ENCODE measurements around the gene ARTN.

ARTN gene

DNA sequence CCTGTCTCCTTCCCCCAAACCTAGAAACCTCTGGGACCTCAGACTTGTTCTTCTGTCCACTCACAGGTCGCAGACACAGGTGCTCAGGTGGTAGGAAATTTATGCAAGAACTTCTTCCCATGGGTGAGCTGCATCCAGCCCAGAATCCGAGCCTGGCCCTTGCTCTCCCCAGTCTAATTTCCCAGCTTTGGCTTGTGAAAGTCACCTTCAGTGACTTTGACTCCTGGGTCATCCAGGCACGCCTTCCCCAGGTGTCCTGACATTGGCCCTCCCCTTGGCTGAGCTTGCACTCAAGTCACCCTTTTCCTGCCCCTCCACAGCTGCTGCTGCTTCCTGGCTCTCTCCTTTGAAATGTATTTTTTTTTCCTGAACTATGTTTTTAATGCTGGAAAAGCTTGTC lies 19.8 kb downstream of the ARTN start:
- TF ChIP-seq, protein P1, sequence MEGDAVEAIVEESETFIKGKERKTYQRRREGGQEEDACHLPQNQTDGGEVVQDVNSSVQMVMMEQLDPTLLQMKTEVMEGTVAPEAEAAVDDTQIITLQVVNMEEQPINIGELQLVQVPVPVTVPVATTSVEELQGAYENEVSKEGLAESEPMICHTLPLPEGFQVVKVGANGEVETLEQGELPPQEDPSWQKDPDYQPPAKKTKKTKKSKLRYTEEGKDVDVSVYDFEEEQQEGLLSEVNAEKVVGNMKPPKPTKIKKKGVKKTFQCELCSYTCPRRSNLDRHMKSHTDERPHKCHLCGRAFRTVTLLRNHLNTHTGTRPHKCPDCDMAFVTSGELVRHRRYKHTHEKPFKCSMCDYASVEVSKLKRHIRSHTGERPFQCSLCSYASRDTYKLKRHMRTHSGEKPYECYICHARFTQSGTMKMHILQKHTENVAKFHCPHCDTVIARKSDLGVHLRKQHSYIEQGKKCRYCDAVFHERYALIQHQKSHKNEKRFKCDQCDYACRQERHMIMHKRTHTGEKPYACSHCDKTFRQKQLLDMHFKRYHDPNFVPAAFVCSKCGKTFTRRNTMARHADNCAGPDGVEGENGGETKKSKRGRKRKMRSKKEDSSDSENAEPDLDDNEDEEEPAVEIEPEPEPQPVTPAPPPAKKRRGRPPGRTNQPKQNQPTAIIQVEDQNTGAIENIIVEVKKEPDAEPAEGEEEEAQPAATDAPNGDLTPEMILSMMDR (IDR thresholded peaks at IDR 0.05; ENCODE audit: low read depth, low read length) = no peak
- TF ChIP-seq MYC (IDR thresholded peaks at IDR 0.05; ENCODE audit: low read depth, low read length) (no peak), POLR2A (IDR thresholded peaks at IDR 0.05; ENCODE audit: extremely low read depth, insufficient read length) (no peak), MAX (IDR thresholded peaks at IDR 0.05; ENCODE audit: low read depth, low read length) (no peak)
- DNase-seq (ENCODE audit: low read depth) = no peak
- H3K4me3 ChIP-seq (ENCODE audit: low read depth, low read length) = no peak overlapping the region

- DNase-seq (ENCODE audit: low read depth) = no peak
- no peak overlapping the region for H3K4me3 ChIP-seq (ENCODE audit: low read depth, low read length)
- TF ChIP-seq, protein P1 (IDR thresholded peaks at IDR 0.05; ENCODE audit: low read depth, low read length) = no peak
- TF ChIP-seq MAX (IDR thresholded peaks at IDR 0.05; ENCODE audit: low read depth, low read length) (no peak), MYC (IDR thresholded peaks at IDR 0.05; ENCODE audit: low read depth, low read length) (no peak), POLR2A (IDR thresholded peaks at IDR 0.05; ENCODE audit: extremely low read depth, insufficient read length) (no peak)
These were observed 20.4 kb downstream of the ARTN start for GRCh38 chr1:43954036-43954435.

- H3K4me3 ChIP-seq (ENCODE audit: low read depth, low read length) = no peak overlapping the region
- TF ChIP-seq MAX (IDR thresholded peaks at IDR 0.05; ENCODE audit: low read depth, low read length) (no peak), POLR2A (IDR thresholded peaks at IDR 0.05; ENCODE audit: extremely low read depth, insufficient read length) (no peak), MYC (IDR thresholded peaks at IDR 0.05; ENCODE audit: low read depth, low read length) (no peak)
- TF ChIP-seq, protein P1 (IDR thresholded peaks at IDR 0.05; ENCODE audit: low read depth, low read length) = no peak
- DNase-seq (ENCODE audit: low read depth) = no peak
These were observed 22.6 kb downstream of the ARTN start for GRCh38 chr1:43956234-43956633.

DNA sequence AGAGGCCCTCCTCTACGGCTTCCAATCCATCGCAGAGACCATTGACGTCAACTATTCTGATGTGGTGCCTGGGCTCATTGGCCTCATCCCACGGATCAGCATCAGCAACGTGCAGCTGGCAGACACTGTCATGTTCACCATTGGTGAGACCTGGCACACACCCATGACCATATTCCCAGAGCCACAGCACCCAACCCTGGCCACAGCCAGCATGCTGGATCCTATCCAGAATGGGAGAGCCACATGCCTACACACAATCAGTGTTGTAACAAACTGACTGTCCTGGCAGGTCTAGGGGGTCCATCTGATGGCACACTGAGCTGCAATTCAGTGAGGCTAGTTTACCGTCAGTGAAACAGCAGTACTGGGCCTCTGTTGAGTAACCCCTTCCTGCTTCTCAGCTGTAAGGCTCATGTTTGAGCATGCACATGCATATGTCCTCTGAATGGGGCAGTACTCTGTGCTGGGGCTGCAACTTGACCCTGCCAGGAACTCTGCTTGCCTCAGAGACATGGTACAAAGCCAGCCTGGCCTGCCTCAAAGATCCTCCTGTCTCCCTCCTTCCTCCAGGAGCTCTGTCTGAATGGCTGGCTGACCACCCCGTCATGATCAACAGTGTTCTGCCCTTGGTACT lies 23.9 kb downstream of the ARTN start:
- no peak overlapping the region for H3K4me3 ChIP-seq (ENCODE audit: low read depth, low read length)
- TF ChIP-seq MAX (IDR thresholded peaks at IDR 0.05; ENCODE audit: low read depth, low read length) = no peak
- TF ChIP-seq MYC (IDR thresholded peaks at IDR 0.05; ENCODE audit: low read depth, low read length) = no peak
- TF ChIP-seq, protein P1 (IDR thresholded peaks at IDR 0.05; ENCODE audit: low read depth, low read length) = no peak
- TF ChIP-seq POLR2A (IDR thresholded peaks at IDR 0.05; ENCODE audit: extremely low read depth, insufficient read length) = no peak
- no peak for DNase-seq (ENCODE audit: low read depth)

GRCh38 chr1:43958351-43959255 lies 25.0 kb downstream of the ARTN start:
- H3K4me3 ChIP-seq (ENCODE audit: low read depth, low read length) = no peak overlapping the region
- TF ChIP-seq POLR2A (IDR thresholded peaks at IDR 0.05; ENCODE audit: extremely low read depth, insufficient read length) = no peak
- TF ChIP-seq MYC (IDR thresholded peaks at IDR 0.05; ENCODE audit: low read depth, low read length) = no peak
- TF ChIP-seq MAX (IDR thresholded peaks at IDR 0.05; ENCODE audit: low read depth, low read length) = no peak
- TF ChIP-seq, protein P1 (IDR thresholded peaks at IDR 0.05; ENCODE audit: low read depth, low read length) = no peak
- DNase-seq (ENCODE audit: low read depth) = no peak
